HG03571 (cell line): ENCODE data around the gene ARHGAP26.
A peak's percentile ranks its signal among the peaks of the same experiment; 100 is the strongest.

Source experiments
- ATAC-seq: cut with Tn5 transposase; IDR thresholded peaks from one replicate; pipeline ENCODE4 v1.9.1; 2021; ENCODE audit not compliant: unreplicated experiment

ARHGAP26 gene

GRCh38 chr5:143247134-143247815 is 477.1 kb downstream of the ARHGAP26 start:
- ATAC-seq, result no peak

- no peak for ATAC-seq
Observed at GRCh38 chr5:143248391-143248790, 478.2 kb downstream of the ARHGAP26 start.

GRCh38 chr5:143248822-143249579 is 478.8 kb downstream of the ARHGAP26 start:
- ATAC-seq, result no peak

- ATAC-seq, result no peak
Observed at GRCh38 chr5:143249851-143250250, 479.7 kb downstream of the ARHGAP26 start.

- peak; percentile 76 for ATAC-seq
Observed at GRCh38 chr5:143251190-143251589, 481.0 kb downstream of the ARHGAP26 start.

GRCh38 chr5:143251946-143252345 is 481.8 kb downstream of the ARHGAP26 start:
- ATAC-seq, result no peak

GRCh38 chr5:143254819-143255218 is 484.6 kb downstream of the ARHGAP26 start:
- ATAC-seq, result no peak

- no peak for ATAC-seq
Observed at GRCh38 chr5:143258559-143259253, 488.5 kb downstream of the ARHGAP26 start.

- ATAC-seq, result no peak
Observed at GRCh38 chr5:143259254-143259605, 489.1 kb downstream of the ARHGAP26 start.

GRCh38 chr5:143261748-143262392 is 491.7 kb downstream of the ARHGAP26 start:
- no peak for ATAC-seq

- ATAC-seq, result peak; percentile 83
Observed at GRCh38 chr5:143262393-143263174, 492.4 kb downstream of the ARHGAP26 start.

GRCh38 chr5:143263272-143263810 is 493.2 kb downstream of the ARHGAP26 start:
- no peak for ATAC-seq

GRCh38 chr5:143265995-143266394 is 495.8 kb downstream of the ARHGAP26 start:
- no peak for ATAC-seq

- no peak for ATAC-seq
Observed at GRCh38 chr5:143267186-143267585, 497.0 kb downstream of the ARHGAP26 start.

- no peak for ATAC-seq
Observed at GRCh38 chr5:143268388-143268787, 498.2 kb downstream of the ARHGAP26 start.

- ATAC-seq, result no peak
Observed at GRCh38 chr5:143271431-143271830, 501.3 kb downstream of the ARHGAP26 start.

GRCh38 chr5:143274952-143275351 is 504.8 kb downstream of the ARHGAP26 start:
- no peak for ATAC-seq

- ATAC-seq, result no peak
Observed at GRCh38 chr5:143275512-143276363, 505.6 kb downstream of the ARHGAP26 start.

GRCh38 chr5:143277536-143277935 is 507.4 kb downstream of the ARHGAP26 start:
- no peak for ATAC-seq
